Neural cell (in vitro differentiated cells): ENCODE measurements around the gene KDM1B. TPM values are rescaled to one million over a fixed set of nuclear protein-coding genes. Genes with fewer than 3 reads are reported as not detected.

Experiments
- H2AFZ ChIP-seq: fragments of 200-600, 300-800 bp; sonication (generic), shearing (Covaris generic); 2 replicates; pipeline ENCODE4 v1.6.0; 2014; ENCODE audit warnings: low read depth, mild to moderate bottlenecking, antibody characterized with exemption, low read length, moderate library complexity
- H3F3A ChIP-seq: fragments of 200-600 bp; shearing (Covaris generic); 2 replicates; pipeline ENCODE4 v1.6.1; 2016; ENCODE audit warnings: mild to moderate bottlenecking, moderate library complexity, mixed read lengths, antibody characterized with exemption, low read length; ENCODE audit not compliant: insufficient read depth, poor library complexity, severe bottlenecking
- H3K27ac ChIP-seq: fragments of 200-600, 300-800 bp; sonication (generic), shearing (Covaris generic); 2 replicates; pipeline ENCODE4 v1.5.1; 2014; ENCODE audit warnings: mild to moderate bottlenecking, low read length, moderate library complexity
- H3K27me3 ChIP-seq: fragments of 300-800, 200-600 bp; sonication (generic), shearing (Covaris generic); 2 replicates; pipeline ENCODE4 v1.6.0; 2014; ENCODE audit warnings: mild to moderate bottlenecking, low read depth, low read length, moderate library complexity; ENCODE audit not compliant: insufficient read depth
- H3K36me3 ChIP-seq: fragments of 300-800, 200-600 bp; sonication (generic), shearing (Covaris generic); 2 replicates; pipeline ENCODE4 v1.5.1; 2014; ENCODE audit warnings: mild to moderate bottlenecking, antibody characterized with exemption, low read length, moderate library complexity; ENCODE audit not compliant: insufficient read depth
- H3K4me2 ChIP-seq: fragments of 300-800, 200-600 bp; sonication (generic), shearing (Covaris generic); 2 replicates; pipeline ENCODE4 v1.6.0; 2014; ENCODE audit warnings: mild to moderate bottlenecking, low read length
- H3K4me3 ChIP-seq: fragments of 300-800, 200-600 bp; sonication (generic), shearing (Covaris generic); 2 replicates; pipeline ENCODE4 v1.5.1; 2014; ENCODE audit warnings: mild to moderate bottlenecking, low read length, moderate library complexity
- H3K79me2 ChIP-seq: fragments of 200-600 bp; shearing (Covaris generic); replicated peaks from 2 replicates; pipeline ENCODE4 v1.6.0; 2014; ENCODE audit warnings: mild to moderate bottlenecking, low read length, moderate library complexity; ENCODE audit not compliant: insufficient read depth
- H3K9ac ChIP-seq: fragments of 300-800, 200-600 bp; sonication (generic), shearing (Covaris generic); 2 replicates; pipeline ENCODE4 v1.6.1; 2016; ENCODE audit warnings: mild to moderate bottlenecking, low read length, mixed read lengths
- H3K9me2 ChIP-seq: fragments of 200-600 bp; shearing (Covaris generic); 2 replicates; pipeline ENCODE4 v1.6.1; 2016; ENCODE audit warnings: mild to moderate bottlenecking, low read length, mixed read lengths; ENCODE audit not compliant: insufficient read depth
- H3K9me3 ChIP-seq: fragments of 200-600, 300-800 bp; sonication (generic), shearing (Covaris generic); 2 replicates; pipeline ENCODE4 v1.6.1; 2016; ENCODE audit warnings: mild to moderate bottlenecking, mixed run types, low read length, moderate library complexity, mixed read lengths
- H4K20me1 ChIP-seq: fragments of 200-600 bp; shearing (Covaris generic); 2 replicates; pipeline ENCODE4 v1.6.1; 2016; ENCODE audit warnings: mild to moderate bottlenecking, mixed run types; ENCODE audit not compliant: insufficient read depth
- EP300 ChIP-seq: fragments of 450-650 bp; conservative IDR thresholded peaks from 2 replicates; pipeline ENCODE4 v1.6.1; 2014; ENCODE audit warnings: antibody characterized with exemption, mild to moderate bottlenecking, moderate library complexity; ENCODE audit not compliant: poor library complexity, severe bottlenecking
- EZH2 ChIP-seq: fragments of 200-600, 300-800 bp; shearing (Covaris generic), sonication (generic); IDR thresholded peaks from 2 replicates; pipeline ENCODE4 v1.6.1; 2014; ENCODE audit warnings: antibody characterized with exemption, low read length, borderline replicate concordance, mild to moderate bottlenecking; ENCODE audit not compliant: insufficient read depth, poor library complexity, severe bottlenecking
- MXI1 ChIP-seq: fragments of 450-650 bp; conservative IDR thresholded peaks from 2 replicates; pipeline ENCODE4 v1.6.1; 2014; ENCODE audit warnings: antibody characterized with exemption, mild to moderate bottlenecking; ENCODE audit not compliant: poor library complexity, severe bottlenecking
- POLR2AphosphoS5 ChIP-seq: IDR thresholded peaks from 2 replicates; pipeline ENCODE4 v1.6.1; 2012
- RAD21 ChIP-seq: fragments of 450-650 bp; conservative IDR thresholded peaks from 2 replicates; pipeline ENCODE4 v1.6.1; 2014; ENCODE audit warnings: antibody characterized with exemption, mild to moderate bottlenecking, moderate library complexity
- SMC3 ChIP-seq: fragments of 450-650 bp; conservative IDR thresholded peaks from 2 replicates; pipeline ENCODE4 v1.6.1; 2014; ENCODE audit warnings: antibody characterized with exemption, mild to moderate bottlenecking, moderate library complexity; ENCODE audit not compliant: poor library complexity
- TAF1 ChIP-seq: IDR thresholded peaks from 2 replicates; pipeline ENCODE4 v1.6.1; 2012; ENCODE audit warnings: low read depth
- polyA plus RNA-seq: library from polyadenylated mRNA; depleted of rRNA; stranded (reverse); fragments of >200 nt; gene quantifications from 2 replicates; pipeline ENCODE4 v1.2.3, GENCODE V29; 2014
- TF ChIP-seq, protein P1 (sequence below): IDR thresholded peaks from 2 replicates; pipeline ENCODE4 v1.6.1; 2012; ENCODE audit warnings: borderline replicate concordance
- TF ChIP-seq, protein P2 (sequence below): fragments of 450-650 bp; IDR thresholded peaks from 2 replicates; pipeline ENCODE4 v1.5.1; 2014; ENCODE audit warnings: antibody characterized with exemption, mild to moderate bottlenecking, moderate library complexity; ENCODE audit not compliant: poor library complexity, severe bottlenecking

The KDM1B gene
- polyA plus RNA-seq, 1 donor from 2014 or later: 24.5 TPM

DNA sequence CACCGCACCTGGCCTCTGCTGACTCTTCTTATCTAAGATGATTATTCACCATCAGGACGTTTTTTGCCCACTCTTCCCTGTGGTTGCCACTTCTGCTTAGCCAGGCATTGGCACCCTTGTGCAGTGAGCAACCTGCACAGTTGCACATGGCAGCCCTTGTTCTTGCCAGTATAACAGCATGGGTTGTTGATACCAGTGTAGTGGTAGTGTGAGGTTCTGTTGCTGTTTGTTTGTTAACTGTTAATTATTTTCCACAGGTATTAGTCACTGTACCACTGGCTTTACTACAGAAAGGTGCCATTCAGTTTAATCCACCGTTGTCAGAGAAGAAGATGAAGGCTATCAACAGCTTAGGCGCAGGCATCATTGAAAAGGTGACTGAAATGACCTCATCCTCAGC is 57.0 kb downstream of the KDM1B start:
- Histone ChIP-seq H3K4me3 (no peak overlapping the region), H3K27ac (no peak overlapping the region), H3K4me2 (no peak overlapping the region), H2AFZ (no peak overlapping the region), H4K20me1 (no peaks in the 10 kb centered on the region), H3K9me2 (no peaks in the 10 kb centered on the region), H3K36me3 (no peaks in the 10 kb centered on the region), H3K79me2 (no peaks in the 10 kb centered on the region), H3K9me3 (no peaks in the 10 kb centered on the region), H3K9ac (no peak overlapping the region), H3K27me3 (no peaks in the 10 kb centered on the region), H3F3A (no peaks in the 10 kb centered on the region)
- TF ChIP-seq SMC3 (no peak), TAF1 (no peak), POLR2AphosphoS5 (no peak), EZH2 (no peak), MXI1 (no peak), RAD21 (no peak), EP300 (no peak)
- TF ChIP-seq, protein P1, sequence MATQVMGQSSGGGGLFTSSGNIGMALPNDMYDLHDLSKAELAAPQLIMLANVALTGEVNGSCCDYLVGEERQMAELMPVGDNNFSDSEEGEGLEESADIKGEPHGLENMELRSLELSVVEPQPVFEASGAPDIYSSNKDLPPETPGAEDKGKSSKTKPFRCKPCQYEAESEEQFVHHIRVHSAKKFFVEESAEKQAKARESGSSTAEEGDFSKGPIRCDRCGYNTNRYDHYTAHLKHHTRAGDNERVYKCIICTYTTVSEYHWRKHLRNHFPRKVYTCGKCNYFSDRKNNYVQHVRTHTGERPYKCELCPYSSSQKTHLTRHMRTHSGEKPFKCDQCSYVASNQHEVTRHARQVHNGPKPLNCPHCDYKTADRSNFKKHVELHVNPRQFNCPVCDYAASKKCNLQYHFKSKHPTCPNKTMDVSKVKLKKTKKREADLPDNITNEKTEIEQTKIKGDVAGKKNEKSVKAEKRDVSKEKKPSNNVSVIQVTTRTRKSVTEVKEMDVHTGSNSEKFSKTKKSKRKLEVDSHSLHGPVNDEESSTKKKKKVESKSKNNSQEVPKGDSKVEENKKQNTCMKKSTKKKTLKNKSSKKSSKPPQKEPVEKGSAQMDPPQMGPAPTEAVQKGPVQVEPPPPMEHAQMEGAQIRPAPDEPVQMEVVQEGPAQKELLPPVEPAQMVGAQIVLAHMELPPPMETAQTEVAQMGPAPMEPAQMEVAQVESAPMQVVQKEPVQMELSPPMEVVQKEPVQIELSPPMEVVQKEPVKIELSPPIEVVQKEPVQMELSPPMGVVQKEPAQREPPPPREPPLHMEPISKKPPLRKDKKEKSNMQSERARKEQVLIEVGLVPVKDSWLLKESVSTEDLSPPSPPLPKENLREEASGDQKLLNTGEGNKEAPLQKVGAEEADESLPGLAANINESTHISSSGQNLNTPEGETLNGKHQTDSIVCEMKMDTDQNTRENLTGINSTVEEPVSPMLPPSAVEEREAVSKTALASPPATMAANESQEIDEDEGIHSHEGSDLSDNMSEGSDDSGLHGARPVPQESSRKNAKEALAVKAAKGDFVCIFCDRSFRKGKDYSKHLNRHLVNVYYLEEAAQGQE: no peak
- TF ChIP-seq, protein P2, sequence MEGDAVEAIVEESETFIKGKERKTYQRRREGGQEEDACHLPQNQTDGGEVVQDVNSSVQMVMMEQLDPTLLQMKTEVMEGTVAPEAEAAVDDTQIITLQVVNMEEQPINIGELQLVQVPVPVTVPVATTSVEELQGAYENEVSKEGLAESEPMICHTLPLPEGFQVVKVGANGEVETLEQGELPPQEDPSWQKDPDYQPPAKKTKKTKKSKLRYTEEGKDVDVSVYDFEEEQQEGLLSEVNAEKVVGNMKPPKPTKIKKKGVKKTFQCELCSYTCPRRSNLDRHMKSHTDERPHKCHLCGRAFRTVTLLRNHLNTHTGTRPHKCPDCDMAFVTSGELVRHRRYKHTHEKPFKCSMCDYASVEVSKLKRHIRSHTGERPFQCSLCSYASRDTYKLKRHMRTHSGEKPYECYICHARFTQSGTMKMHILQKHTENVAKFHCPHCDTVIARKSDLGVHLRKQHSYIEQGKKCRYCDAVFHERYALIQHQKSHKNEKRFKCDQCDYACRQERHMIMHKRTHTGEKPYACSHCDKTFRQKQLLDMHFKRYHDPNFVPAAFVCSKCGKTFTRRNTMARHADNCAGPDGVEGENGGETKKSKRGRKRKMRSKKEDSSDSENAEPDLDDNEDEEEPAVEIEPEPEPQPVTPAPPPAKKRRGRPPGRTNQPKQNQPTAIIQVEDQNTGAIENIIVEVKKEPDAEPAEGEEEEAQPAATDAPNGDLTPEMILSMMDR: no peak

DNA sequence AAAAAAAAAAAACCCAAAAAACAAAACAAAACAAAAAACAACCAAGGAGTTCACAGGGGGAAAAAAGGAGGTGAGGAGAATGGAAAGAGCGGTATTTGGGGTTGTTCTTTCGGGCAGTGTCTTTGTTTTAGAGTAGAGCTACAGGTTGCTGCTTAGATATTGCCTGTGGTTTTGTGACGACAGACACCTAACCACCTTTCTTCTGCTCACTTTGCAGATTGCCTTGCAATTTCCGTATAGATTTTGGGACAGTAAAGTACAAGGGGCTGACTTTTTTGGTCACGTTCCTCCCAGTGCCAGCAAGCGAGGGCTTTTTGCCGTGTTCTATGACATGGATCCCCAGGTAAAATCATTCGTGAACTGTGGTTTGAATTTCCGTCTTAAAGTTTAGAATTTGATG is 58.2 kb downstream of the KDM1B start:
- Histone ChIP-seq H3K4me2 (no peak overlapping the region), H4K20me1 (no peaks in the 10 kb centered on the region), H3K9ac (no peak overlapping the region), H3K27ac (no peak overlapping the region), H3K4me3 (no peak overlapping the region), H3K36me3 (no peaks in the 10 kb centered on the region), H3K79me2 (no peaks in the 10 kb centered on the region), H3F3A (no peaks in the 10 kb centered on the region), H3K9me2 (no peaks in the 10 kb centered on the region), H2AFZ (no peak overlapping the region), H3K27me3 (no peaks in the 10 kb centered on the region), H3K9me3 (no peaks in the 10 kb centered on the region)
- TF ChIP-seq SMC3 (no peak), TAF1 (no peak), EZH2 (no peak), POLR2AphosphoS5 (no peak), MXI1 (no peak), RAD21 (no peak), EP300 (no peak)
- TF ChIP-seq, protein P2: no peak
- TF ChIP-seq, protein P1: no peak
